Brain microvascular endothelial cell (primary cell): ENCODE results near the gene ADNP.

Experiments
- DNase-seq: peaks from one replicate; pipeline ENCODE4 v3.0.0-alpha.2; 2020
- H3K27ac ChIP-seq: fragments of 250-450 bp; sonication (Bioruptor Pico); 2 replicates; pipeline ENCODE4 v1.5.1; 2020; ENCODE audit warnings: mild to moderate bottlenecking, moderate library complexity
- H3K27me3 ChIP-seq: fragments of 250-450 bp; sonication (Bioruptor Pico); replicated peaks from 2 replicates; pipeline ENCODE4 v1.5.1; 2020; ENCODE audit warnings: mild to moderate bottlenecking
- H3K36me3 ChIP-seq: fragments of 250-450 bp; sonication (Bioruptor Pico); replicated peaks from 2 replicates; pipeline ENCODE4 v1.5.1; 2020; ENCODE audit warnings: mild to moderate bottlenecking
- H3K4me3 ChIP-seq: 2 replicates; pipeline ENCODE4 v1.5.1; 2011; ENCODE audit warnings: low read depth, mild to moderate bottlenecking, control low read depth, low read length, moderate library complexity
- in situ Hi-C: cut with HindIII; loops from 2 replicates; pipeline ENCODE4 v1.10.0; 2017; ENCODE audit warnings: low sequenced_read_pairs, low pct_ligation_motif_present
- TF ChIP-seq, protein P1 (sequence below): IDR thresholded peaks from 2 replicates; pipeline ENCODE4 v1.5.1; 2011; ENCODE audit warnings: low read depth, mild to moderate bottlenecking, moderate library complexity, low read length, control low read depth, inconsistent platforms; ENCODE audit errors: missing control alignments

ADNP gene

GRCh38 chr20:50948132-50948785 lies 17.0 kb upstream of the ADNP start:
- in situ Hi-C loops = no loop called here
- H3K4me3 ChIP-seq = no peak overlapping the region
- no peak overlapping the region for H3K27ac ChIP-seq
- H3K36me3 ChIP-seq = peaks cover 52% of the 10 kb centered on the region
- TF ChIP-seq, protein P1, sequence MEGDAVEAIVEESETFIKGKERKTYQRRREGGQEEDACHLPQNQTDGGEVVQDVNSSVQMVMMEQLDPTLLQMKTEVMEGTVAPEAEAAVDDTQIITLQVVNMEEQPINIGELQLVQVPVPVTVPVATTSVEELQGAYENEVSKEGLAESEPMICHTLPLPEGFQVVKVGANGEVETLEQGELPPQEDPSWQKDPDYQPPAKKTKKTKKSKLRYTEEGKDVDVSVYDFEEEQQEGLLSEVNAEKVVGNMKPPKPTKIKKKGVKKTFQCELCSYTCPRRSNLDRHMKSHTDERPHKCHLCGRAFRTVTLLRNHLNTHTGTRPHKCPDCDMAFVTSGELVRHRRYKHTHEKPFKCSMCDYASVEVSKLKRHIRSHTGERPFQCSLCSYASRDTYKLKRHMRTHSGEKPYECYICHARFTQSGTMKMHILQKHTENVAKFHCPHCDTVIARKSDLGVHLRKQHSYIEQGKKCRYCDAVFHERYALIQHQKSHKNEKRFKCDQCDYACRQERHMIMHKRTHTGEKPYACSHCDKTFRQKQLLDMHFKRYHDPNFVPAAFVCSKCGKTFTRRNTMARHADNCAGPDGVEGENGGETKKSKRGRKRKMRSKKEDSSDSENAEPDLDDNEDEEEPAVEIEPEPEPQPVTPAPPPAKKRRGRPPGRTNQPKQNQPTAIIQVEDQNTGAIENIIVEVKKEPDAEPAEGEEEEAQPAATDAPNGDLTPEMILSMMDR = no peak
- no peak for DNase-seq
- H3K27me3 ChIP-seq = no peaks in the 10 kb centered on the region

DNA sequence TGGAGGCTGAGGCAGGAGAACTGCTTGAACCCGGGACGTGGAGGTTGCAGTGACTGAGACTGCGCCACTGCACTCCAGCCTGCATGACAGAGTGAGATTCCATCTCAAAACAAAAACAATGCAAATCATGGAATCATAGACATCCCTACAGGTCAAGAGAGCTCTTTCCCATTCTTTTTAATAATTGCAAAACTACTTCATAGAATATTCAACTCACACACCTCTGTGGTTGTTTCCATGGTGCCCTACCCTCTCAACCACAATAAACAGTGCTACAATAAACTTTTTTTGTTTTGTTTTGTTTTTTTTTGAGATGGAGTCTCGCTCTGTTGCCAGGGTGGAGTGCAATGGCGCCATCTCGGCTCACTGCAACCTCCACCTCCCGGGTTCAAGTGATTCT lies 11.8 kb upstream of the ADNP start:
- TF ChIP-seq, protein P1 = no peak
- Histone ChIP-seq H3K27me3 (no peaks in the 10 kb centered on the region), H3K36me3 (peaks cover 73% of the 10 kb centered on the region), H3K4me3 (no peak overlapping the region), H3K27ac (no peak overlapping the region)
- no peak for DNase-seq
- in situ Hi-C loops = no loop called here

DNA sequence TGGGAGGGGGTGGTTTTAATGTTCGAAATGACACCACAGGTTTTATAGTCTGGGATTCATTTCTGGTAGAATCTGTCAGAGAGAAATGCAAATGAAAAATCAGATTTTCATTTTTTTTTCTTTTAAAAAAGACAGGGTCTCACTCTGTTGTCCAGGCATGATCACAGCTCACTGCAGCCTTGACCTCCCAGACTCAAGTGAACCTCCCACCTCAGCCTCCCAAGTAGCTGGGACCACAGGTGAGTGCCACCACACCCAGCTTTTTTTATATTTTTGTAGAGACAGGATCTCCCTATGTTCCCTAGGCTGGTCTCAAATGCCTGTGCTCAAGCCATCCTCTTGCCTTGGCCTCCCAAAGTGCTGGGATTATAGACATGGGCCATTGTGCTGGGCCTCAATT lies 2.4 kb upstream of the ADNP start:
- TF ChIP-seq, protein P1 = no peak
- Histone ChIP-seq H3K27me3 (no peaks in the 10 kb centered on the region), H3K4me3 (no peak overlapping the region), H3K36me3 (peaks cover 25% of the 10 kb centered on the region), H3K27ac (no peak overlapping the region)
- in situ Hi-C loops = no loop called here
- no peak for DNase-seq

DNA sequence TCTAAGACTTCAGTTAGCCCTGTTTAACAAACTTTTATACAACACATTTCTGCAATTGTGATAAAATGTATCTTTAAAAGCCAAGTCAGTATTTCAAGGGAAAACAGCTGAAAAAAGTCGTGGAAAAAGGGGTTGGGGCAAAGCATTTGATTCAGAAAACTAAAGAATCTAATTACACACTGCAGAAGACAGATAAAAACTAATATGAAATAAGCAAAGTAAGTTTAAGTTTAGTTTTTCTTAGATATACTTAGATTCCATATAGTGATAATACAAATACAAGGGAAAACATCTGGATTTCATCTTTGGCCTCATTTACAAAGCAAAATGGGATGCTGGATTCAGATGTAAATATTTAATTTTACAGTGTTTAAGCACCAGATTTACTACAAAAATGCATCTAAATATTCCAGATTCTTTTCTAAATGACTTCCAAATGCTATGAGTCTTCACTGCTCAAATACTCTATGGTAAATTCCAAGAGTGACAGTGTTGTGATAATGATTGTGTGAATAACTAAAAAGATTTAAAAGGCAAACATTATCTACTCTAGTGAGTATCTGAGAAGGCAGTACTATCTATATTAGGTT lies 1.5 kb upstream of the ADNP start:
- Histone ChIP-seq H3K36me3 (peaks cover 27% of the 10 kb centered on the region), H3K27ac (no peak overlapping the region), H3K4me3 (no peak overlapping the region), H3K27me3 (no peaks in the 10 kb centered on the region)
- DNase-seq = no peak
- in situ Hi-C loops = no loop called here
- TF ChIP-seq, protein P1 = no peak

DNA sequence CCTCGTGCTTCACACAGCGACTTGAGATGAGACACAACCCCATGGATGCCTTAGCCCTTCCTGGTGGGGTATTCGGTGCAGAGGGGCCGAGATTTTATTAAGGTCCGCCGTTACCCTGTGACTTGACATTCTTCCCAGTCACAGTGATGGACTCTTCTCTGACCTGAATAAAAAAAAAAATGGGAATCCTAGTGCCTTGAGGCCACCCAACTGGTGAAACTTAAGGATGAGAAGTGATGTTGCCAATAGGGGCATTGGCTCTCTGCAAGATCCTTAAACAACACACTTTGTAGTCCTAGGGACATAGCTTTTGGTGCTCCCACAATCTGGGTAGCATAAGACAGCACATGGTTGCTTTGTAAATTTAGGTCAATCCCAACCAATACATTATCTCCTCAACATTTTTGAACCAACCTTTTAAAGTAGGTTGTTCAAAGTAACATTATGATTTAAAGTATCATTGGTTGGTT lies 814 bp upstream of the ADNP start:
- no peaks in the 10 kb centered on the region for H3K27me3 ChIP-seq
- H3K36me3 ChIP-seq = peaks cover 27% of the 10 kb centered on the region
- TF ChIP-seq, protein P1 = no peak
- no peak for DNase-seq
- peak overlapping the region; percentile 94 for H3K27ac ChIP-seq
- in situ Hi-C loops = no loop called here
- peak overlapping the region; percentile 67 for H3K4me3 ChIP-seq

DNA sequence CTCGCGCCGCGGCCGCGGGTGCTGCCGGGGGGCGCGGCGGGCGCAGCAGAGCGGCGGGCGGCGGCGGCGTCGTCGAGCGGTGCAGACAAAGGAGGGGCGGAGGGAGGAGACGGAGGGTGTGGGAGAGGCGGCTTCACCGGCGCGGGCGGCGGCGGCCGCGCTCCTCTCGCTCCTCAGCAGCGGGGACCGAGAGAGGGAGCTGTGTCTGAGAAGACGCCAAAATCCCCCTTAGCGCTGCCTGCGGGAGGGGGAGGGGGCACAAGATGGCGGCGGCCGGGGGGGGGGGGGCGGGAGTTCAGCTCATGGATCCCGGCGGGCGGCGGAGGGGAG lies 296 bp downstream of the ADNP start:
- Histone ChIP-seq H3K27ac (peak overlapping the region; percentile 94), H3K36me3 (peaks cover 25% of the 10 kb centered on the region), H3K4me3 (peak overlapping the region; percentile 67), H3K27me3 (no peaks in the 10 kb centered on the region)
- in situ Hi-C loops = no loop called here
- TF ChIP-seq, protein P1 = peak; percentile 4
- no peak for DNase-seq
